GM12874 (cell line): ENCODE data around the gene MEI1.

ENCODE experiments used
- CTCF ChIP-seq: IDR thresholded peaks from 2 replicates; pipeline ENCODE4 v1.5.1; 2011; ENCODE audit warnings: low read depth, mild to moderate bottlenecking, control low read depth, low read length, moderate library complexity; ENCODE audit not compliant: insufficient read depth

The MEI1 gene

DNA sequence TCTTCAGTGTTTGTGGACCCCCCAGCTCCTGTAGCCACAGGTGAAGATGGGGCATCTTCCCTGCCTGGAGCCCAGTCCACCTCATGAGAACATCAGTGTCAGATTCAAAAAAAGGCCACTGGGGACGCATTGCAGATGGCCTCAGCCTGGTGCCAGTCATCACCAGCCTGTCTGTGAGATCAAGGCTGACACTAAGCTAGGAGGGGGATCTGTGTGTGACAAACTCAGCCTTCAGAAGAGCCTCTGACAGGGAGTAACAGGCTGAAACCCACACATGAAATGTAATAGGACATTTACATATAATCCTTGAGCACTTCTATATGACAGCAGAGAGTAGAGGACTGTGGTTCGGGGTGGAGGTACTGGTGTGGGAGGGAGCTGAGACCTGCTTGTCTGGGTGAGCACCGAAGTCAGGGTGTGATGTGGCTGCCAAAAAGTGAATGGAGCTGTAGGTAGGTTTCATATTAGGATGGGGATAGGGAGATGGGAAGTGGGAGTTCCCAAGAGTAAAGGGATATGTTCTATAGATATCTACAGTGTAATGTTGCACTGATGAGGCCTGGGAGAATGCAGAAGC lies 80.7 kb downstream of the MEI1 start:
- TF ChIP-seq CTCF = no peak

DNA sequence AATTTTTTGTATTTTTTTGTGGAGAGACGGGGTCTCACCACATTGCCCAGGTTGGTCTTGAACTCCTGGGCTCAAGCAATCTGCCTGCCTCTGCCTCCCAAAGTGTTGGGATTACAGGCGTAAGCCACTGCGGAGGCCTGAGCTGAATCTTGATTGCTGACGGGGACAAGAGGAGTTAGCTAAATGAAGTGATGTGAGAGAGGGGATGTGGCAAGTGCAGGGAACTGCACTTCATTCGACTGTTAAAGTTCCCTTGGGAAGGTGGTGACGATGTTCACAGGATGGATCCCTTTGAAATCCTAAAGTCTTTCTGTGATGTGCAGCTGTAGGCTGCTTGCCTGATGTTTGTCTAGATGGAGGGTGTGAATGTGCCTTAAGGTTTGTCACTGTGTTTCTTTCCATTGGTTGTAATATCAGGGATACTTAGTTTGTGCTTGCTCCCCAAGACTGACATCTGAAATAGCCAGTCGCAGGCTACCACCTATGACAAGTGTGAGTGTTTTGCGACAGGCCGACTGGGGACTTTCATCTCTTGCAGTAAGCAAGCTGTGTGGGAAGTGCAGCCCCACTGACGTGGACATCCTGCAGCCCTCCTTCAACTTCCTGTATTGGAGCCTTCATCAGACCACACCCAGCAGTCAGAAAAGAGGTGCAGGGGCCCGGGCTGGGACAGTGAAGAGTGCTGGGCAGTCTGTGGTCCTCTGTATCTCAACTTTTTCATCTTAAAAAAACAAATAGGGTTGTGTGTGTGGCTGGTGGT lies 81.6 kb downstream of the MEI1 start:
- TF ChIP-seq CTCF = no peak

- TF ChIP-seq CTCF = no peak
Measured at GRCh38 chr22:41781507-41781906, 82.2 kb downstream of the MEI1 start.

GRCh38 chr22:41782316-41782715 lies 83.0 kb downstream of the MEI1 start:
- TF ChIP-seq CTCF = no peak

DNA sequence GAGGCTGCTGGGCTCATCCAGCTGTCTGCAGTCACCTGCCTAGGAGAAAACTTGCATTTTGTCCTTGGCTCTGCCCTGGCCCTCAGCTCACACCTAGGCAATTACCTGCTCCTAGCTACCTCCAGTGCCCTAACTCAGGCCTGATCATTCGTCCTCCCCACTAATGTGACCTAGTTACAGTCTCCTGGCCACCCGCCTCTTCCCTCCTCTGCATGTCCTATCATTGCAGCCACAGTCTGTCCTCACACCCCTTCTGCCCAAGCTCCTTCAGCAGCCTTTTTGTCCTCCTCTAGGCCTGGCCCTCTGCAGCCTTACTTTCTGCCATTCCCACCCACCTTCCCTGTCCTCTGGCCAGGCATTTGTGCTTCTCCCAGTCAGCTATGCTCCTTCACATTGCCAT lies 83.4 kb downstream of the MEI1 start:
- TF ChIP-seq CTCF = no peak

- no peak for TF ChIP-seq CTCF
Measured at GRCh38 chr22:41787331-41787730, 88.0 kb downstream of the MEI1 start.

DNA sequence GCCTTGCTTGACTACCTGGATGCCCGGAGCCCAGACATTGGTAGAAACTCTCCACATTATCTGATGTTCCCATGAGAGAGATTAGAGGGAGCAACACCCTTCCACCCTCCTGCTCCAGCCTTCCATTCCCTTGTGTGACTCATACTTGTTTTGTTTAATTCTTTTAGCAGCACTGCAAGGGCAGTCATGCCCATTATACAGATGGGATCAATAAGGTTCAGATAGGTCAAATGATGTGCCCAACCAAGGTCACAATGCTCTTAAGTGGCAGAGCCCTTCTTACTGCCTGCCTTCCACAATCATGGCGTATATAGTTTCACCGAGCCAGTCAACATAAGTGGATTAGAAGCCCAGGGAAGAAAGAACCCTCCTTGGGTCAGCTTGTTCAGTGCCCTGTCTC lies 94.6 kb downstream of the MEI1 start:
- TF ChIP-seq CTCF = no peak
